ENCODE data around the gene CABP1. TPM values are rescaled to one million over a fixed set of nuclear protein-coding genes. Genes with fewer than 3 reads are reported as not detected.

Gene CABP1
- total and polyA plus RNA-seq, 2 of the 13 experiments (the other 11 are each of a cell fraction or from before 2014, with no cell fraction given) = not detected

- TF ChIP-seq ZNF704 (CRISPR knock-in tag; IDR thresholded peaks at IDR 0.05; ENCODE audit: borderline replicate concordance) (no peak), ZBTB4 (CRISPR knock-in tag; IDR thresholded peaks at IDR 0.05; ENCODE audit: borderline replicate concordance) (no peak), CEBPB (IDR thresholded peaks at IDR 0.05; ENCODE audit: borderline replicate concordance, low read depth, low read length) (no peak), ZNF766 (CRISPR knock-in tag; IDR thresholded peaks at IDR 0.05; ENCODE audit: borderline replicate concordance) (no peak), ZSCAN5A (CRISPR knock-in tag; IDR thresholded peaks at IDR 0.05; ENCODE audit: borderline replicate concordance) (peak; percentile 75; the same call in 1 of the 2 replicates), HOXA3 (CRISPR knock-in tag; IDR thresholded peaks at IDR 0.05) (peak; percentile 82), ZNF652 (CRISPR knock-in tag; IDR thresholded peaks at IDR 0.05; ENCODE audit: borderline replicate concordance, low read depth) (no peak), ZNF720 (CRISPR knock-in tag; IDR thresholded peaks at IDR 0.05) (no peak), PATZ1 (CRISPR knock-in tag; IDR thresholded peaks at IDR 0.05) (no peak), FOSL1 (CRISPR knock-in tag; IDR thresholded peaks at IDR 0.05; ENCODE audit: borderline replicate concordance) (no peak), ZNF747 (CRISPR knock-in tag; IDR thresholded peaks at IDR 0.05; ENCODE audit: borderline replicate concordance) (0 out of 2 replicates have a peak, but pooled peaks have one; percentile 46), THAP9 (CRISPR knock-in tag; IDR thresholded peaks at IDR 0.05; ENCODE audit: borderline replicate concordance) (peak; percentile 83; the same call in 1 of the 2 replicates), ZNF670 (CRISPR knock-in tag; IDR thresholded peaks at IDR 0.05; ENCODE audit: borderline replicate concordance) (no peak), IRF9 (CRISPR knock-in tag; IDR thresholded peaks at IDR 0.05; ENCODE audit: borderline replicate concordance) (no peak)
These were observed 46.5 kb downstream of the CABP1 start, which contains the start of gene MLEC (continued) for GRCh38 chr12:120686690-120687577.
